Neural crest cell (in vitro differentiated cells): ENCODE data around the gene MYT1. TPM values are rescaled to one million over a fixed set of nuclear protein-coding genes. Genes with fewer than 3 reads are reported as not detected.

Experiments
- DNase-seq: peaks from one replicate; pipeline ENCODE4 v3.0.0; 2021; ENCODE audit warnings: low read depth, mixed read lengths, low spot score
- H3K27ac Mint-ChIP-seq: one replicate; pipeline ENCODE4 v1.8.0; 2021; ENCODE audit warnings: mild to moderate bottlenecking, mixed read lengths; ENCODE audit not compliant: unreplicated experiment
- H3K27me3 Mint-ChIP-seq: 2 replicates; pipeline ENCODE4 v1.8.0; 2021; ENCODE audit warnings: low read depth, mild to moderate bottlenecking, mixed read lengths
- H3K36me3 Mint-ChIP-seq: 2 replicates; pipeline ENCODE4 v1.8.0; 2021; ENCODE audit warnings: low read depth, mild to moderate bottlenecking, mixed read lengths
- H3K4me1 Mint-ChIP-seq: 2 replicates; pipeline ENCODE4 v1.8.0; 2021; ENCODE audit warnings: mixed read lengths
- H3K4me3 Mint-ChIP-seq: one replicate; pipeline ENCODE4 v1.8.0; 2021; ENCODE audit warnings: mild to moderate bottlenecking, mixed read lengths
- H3K9me3 Mint-ChIP-seq: 2 replicates; pipeline ENCODE4 v1.8.0; 2021; ENCODE audit warnings: mixed read lengths
- CTCF ChIP-seq: fragments of 200-600 bp; sonication (generic); conservative IDR thresholded peaks from 2 replicates; pipeline ENCODE4 v1.5.0; 2021; ENCODE audit warnings: antibody characterized with exemption, mild to moderate bottlenecking
- total RNA-seq: library from RNA; stranded (reverse); gene quantifications from 2 replicates; pipeline ENCODE4 v1.2.1, GENCODE V29; 2021

Gene MYT1
- total RNA-seq, 1 donor from 2014 or later = 4.3 TPM

- Mint-ChIP-seq H3K27ac (no peak overlapping the region), H3K4me3 (no peak overlapping the region), H3K36me3 (no peaks in the 10 kb centered on the region), H3K4me1 (peaks cover 21% of the 10 kb centered on the region), H3K9me3 (no peaks in the 10 kb centered on the region), H3K27me3 (peaks cover 17% of the 10 kb centered on the region)
- TF ChIP-seq CTCF = no peak
- DNase-seq = no peak
Measured at GRCh38 chr20:64245746-64246595, 81.7 kb downstream of the MYT1 start.

- H3K4me3 Mint-ChIP-seq = no peak overlapping the region
- H3K9me3 Mint-ChIP-seq = no peaks in the 10 kb centered on the region
- no peaks in the 10 kb centered on the region for H3K36me3 Mint-ChIP-seq
- peaks cover 20% of the 10 kb centered on the region for H3K4me1 Mint-ChIP-seq
- no peak for TF ChIP-seq CTCF
- H3K27ac Mint-ChIP-seq = no peak overlapping the region
- H3K27me3 Mint-ChIP-seq = peaks cover 24% of the 10 kb centered on the region
- DNase-seq = no peak
Measured at GRCh38 chr20:64246616-64247306, 82.5 kb downstream of the MYT1 start.

DNA sequence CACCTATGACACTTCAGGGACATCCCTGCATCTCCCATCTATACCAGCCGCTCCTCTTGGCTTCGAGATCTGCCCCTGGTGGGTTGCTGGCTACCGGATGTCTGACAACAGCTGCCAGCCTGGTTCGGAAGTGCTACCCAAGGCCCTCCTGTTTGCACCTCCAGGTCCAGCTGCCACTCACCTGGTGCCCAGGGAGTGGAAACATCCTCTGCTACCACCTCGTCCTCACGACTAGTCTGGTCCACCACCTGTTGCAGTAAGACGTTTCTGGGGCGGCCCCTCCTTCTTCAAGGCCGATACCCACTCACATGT, 83.0 kb downstream of the MYT1 start:
- no peaks in the 10 kb centered on the region for H3K9me3 Mint-ChIP-seq
- H3K27ac Mint-ChIP-seq = no peak overlapping the region
- TF ChIP-seq CTCF = no peak
- no peaks in the 10 kb centered on the region for H3K36me3 Mint-ChIP-seq
- DNase-seq = no peak
- H3K4me3 Mint-ChIP-seq = no peak overlapping the region
- peaks cover 16% of the 10 kb centered on the region for H3K4me1 Mint-ChIP-seq
- H3K27me3 Mint-ChIP-seq = peaks cover 29% of the 10 kb centered on the region

GRCh38 chr20:64247970-64248841, 84.0 kb downstream of the MYT1 start:
- no peaks in the 10 kb centered on the region for H3K9me3 Mint-ChIP-seq
- H3K27ac Mint-ChIP-seq = no peak overlapping the region
- H3K4me3 Mint-ChIP-seq = no peak overlapping the region
- DNase-seq = no peak
- peaks cover 13% of the 10 kb centered on the region for H3K4me1 Mint-ChIP-seq
- no peak for TF ChIP-seq CTCF
- peaks cover 36% of the 10 kb centered on the region for H3K27me3 Mint-ChIP-seq
- H3K36me3 Mint-ChIP-seq = no peaks in the 10 kb centered on the region

GRCh38 chr20:64250027-64250426, 85.8 kb downstream of the MYT1 start:
- Mint-ChIP-seq H3K4me1 (peaks cover 17% of the 10 kb centered on the region), H3K27ac (no peak overlapping the region), H3K9me3 (no peaks in the 10 kb centered on the region), H3K36me3 (no peaks in the 10 kb centered on the region), H3K4me3 (no peak overlapping the region), H3K27me3 (peaks cover 36% of the 10 kb centered on the region)
- no peak for DNase-seq
- no peak for TF ChIP-seq CTCF
